GM19023 (cell line): ENCODE data around the gene AMY1B.
"Not testable (repeated sequence)": the region's sequence is repeated elsewhere in the genome, so short reads cannot be mapped to it uniquely, and the experiment has no call there.

Source experiments
- ATAC-seq: cut with Tn5 transposase; IDR thresholded peaks from one replicate; pipeline ENCODE4 v1.9.1; 2021; ENCODE audit warnings: mild to moderate bottlenecking, moderate library complexity; ENCODE audit not compliant: unreplicated experiment

Gene AMY1B

GRCh38 chr1:103696110-103696509 lies at the start of gene AMY1B:
AMY1B (minus strand) TSS chr1:103696210; CDS start chr1:103695639, 571 bp downstream.
- ATAC-seq: not testable (repeated sequence)

- ATAC-seq: not testable (repeated sequence)
These were observed 49.0 kb upstream of the AMY1B start for GRCh38 chr1:103745040-103745439.

DNA sequence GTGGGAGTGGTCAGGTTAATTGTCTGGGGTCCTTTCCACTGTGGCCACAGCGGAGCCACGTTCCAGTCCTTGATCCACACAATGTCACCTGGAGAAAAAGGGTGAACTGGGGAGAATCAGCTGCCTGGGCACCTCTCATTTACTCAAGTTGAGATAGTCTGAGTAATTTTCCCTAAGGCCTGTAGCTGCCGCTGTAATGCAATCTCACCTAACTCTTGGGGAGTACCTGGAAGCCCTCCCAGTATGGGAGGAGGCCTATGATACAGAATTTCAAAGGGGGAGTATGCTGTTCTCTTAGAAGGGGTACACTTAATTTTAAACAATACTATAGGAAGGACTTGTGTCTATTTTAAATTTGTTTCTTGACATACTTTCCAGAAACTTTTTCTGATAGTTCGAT lies 48.4 kb upstream of the AMY1B start:
- ATAC-seq: not testable (repeated sequence)

GRCh38 chr1:103738031-103738430 lies 42.0 kb upstream of the AMY1B start:
- ATAC-seq: not testable (repeated sequence)

GRCh38 chr1:103735334-103735733 lies 39.3 kb upstream of the AMY1B start:
- ATAC-seq: not testable (repeated sequence)

DNA sequence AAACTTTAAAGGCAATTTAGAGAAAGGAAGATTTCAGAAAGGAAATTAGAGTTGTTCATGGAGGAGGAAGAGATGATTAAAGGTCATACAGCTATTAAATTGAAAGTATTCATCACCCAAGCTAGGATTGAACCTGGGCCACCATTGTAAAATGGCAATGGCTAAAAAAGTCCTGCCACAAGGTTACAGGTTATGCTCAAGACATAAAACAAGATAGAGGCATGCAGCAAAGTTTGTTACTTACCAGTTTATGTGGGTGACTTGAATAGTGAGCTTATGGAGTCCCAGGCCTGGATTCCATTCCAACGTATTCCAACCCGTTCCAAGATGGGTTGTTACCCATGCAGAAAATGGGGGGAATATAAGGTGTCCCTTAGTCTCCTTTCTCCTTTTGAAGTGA lies 25.5 kb upstream of the AMY1B start:
- not testable (repeated sequence) for ATAC-seq

GRCh38 chr1:103717404-103717803 lies 21.4 kb upstream of the AMY1B start:
- ATAC-seq: not testable (repeated sequence)

DNA sequence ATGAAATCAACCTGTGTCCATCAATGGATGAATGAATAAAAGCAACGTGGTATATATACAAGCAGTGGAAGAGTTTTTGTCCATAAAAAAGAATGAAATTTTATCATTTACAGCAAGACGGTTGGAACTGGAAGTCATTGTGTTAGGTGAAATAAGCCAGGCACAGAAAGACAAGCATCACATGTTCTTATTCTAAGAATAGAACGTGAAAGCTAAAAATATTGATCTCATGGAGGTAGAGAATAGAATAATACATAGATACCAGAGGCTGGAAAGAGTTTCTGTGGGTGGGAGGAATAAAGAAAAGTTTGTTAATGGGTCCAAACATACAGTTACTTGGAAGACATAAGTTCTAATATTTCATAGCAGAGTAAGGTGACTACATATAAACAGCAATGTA lies 14.4 kb upstream of the AMY1B start:
- ATAC-seq: not testable (repeated sequence)

DNA sequence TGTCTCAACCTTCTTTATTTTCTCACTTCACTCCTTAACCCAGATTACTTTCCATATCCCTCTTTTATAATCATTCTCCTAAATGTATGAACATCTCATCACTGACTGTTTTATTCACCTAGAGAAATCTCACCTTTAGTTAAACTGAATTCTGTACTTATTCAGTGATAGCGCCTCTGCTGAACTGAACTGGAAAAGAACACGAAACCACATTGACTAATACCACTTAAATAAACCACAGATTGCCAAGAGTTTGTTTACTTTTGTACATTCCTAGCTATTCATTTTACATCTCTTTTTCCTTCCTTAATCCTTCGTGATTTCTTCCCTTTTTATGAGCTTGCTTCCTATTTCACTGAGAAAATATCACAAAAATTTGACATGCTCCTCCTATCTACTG lies 11.7 kb upstream of the AMY1B start:
- not testable (repeated sequence) for ATAC-seq

- ATAC-seq: not testable (repeated sequence)
These were observed 5.2 kb upstream of the AMY1B start for GRCh38 chr1:103701256-103701655.

- not testable (repeated sequence) for ATAC-seq
These were observed 4.7 kb upstream of the AMY1B start for GRCh38 chr1:103700669-103701068.

GRCh38 chr1:103697430-103697829 lies 1.4 kb upstream of the AMY1B start:
- ATAC-seq: not testable (repeated sequence)

- not testable (repeated sequence) for ATAC-seq
These were observed 19.7 kb downstream of the AMY1B start for GRCh38 chr1:103676335-103676734.

GRCh38 chr1:103655460-103655859 lies 40.5 kb downstream of the AMY1B start, which contains the start of gene AMY1A:
AMY1A (plus strand) TSS chr1:103655760; CDS start chr1:103656331, 571 bp downstream.
- ATAC-seq: not testable (repeated sequence)

GRCh38 chr1:103654133-103654532 lies 41.9 kb downstream of the AMY1B start:
- not testable (repeated sequence) for ATAC-seq

GRCh38 chr1:103650889-103651288 lies 45.1 kb downstream of the AMY1B start:
- not testable (repeated sequence) for ATAC-seq

DNA sequence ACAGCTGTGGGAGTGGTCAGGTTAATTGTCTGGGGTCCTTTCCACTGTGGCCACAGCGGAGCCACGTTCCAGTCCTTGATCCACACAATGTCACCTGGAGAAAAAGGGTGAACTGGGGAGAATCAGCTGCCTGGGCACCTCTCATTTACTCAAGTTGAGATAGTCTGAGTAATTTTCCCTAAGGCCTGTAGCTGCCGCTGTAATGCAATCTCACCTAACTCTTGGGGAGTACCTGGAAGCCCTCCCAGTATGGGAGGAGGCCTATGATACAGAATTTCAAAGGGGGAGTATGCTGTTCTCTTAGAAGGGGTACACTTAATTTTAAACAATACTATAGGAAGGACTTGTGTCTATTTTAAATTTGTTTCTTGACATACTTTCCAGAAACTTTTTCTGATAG lies 45.7 kb downstream of the AMY1B start:
- ATAC-seq: not testable (repeated sequence)

DNA sequence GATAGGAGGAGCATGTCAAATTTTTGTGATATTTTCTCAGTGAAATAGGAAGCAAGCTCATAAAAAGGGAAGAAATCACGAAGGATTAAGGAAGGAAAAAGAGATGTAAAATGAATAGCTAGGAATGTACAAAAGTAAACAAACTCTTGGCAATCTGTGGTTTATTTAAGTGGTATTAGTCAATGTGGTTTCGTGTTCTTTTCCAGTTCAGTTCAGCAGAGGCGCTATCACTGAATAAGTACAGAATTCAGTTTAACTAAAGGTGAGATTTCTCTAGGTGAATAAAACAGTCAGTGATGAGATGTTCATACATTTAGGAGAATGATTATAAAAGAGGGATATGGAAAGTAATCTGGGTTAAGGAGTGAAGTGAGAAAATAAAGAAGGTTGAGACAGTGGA lies 52.1 kb downstream of the AMY1B start:
- not testable (repeated sequence) for ATAC-seq

GRCh38 chr1:103641194-103641593 lies 54.8 kb downstream of the AMY1B start:
- not testable (repeated sequence) for ATAC-seq
